GM12891 (cell line): ENCODE results near the gene BCL2.

Source experiments
- PAX5 ChIP-seq: IDR thresholded peaks from 2 replicates; pipeline ENCODE4 v1.6.1; 2011; ENCODE audit warnings: low read length, moderate library complexity, mild to moderate bottlenecking; ENCODE audit not compliant: insufficient read depth, severe bottlenecking
- POLR2A ChIP-seq: IDR thresholded peaks from 2 replicates; pipeline ENCODE4 v1.6.1; 2011; ENCODE audit warnings: low read depth, low read length, control low read depth
- POLR2AphosphoS5 ChIP-seq: IDR thresholded peaks from 2 replicates; pipeline ENCODE4 v1.6.1; 2011; ENCODE audit warnings: low read depth, low read length, control low read depth
- POU2F2 ChIP-seq: IDR thresholded peaks from 2 replicates; pipeline ENCODE4 v1.6.1; 2011; ENCODE audit warnings: low read depth, mild to moderate bottlenecking, control low read depth, low read length, moderate library complexity
- SPI1 ChIP-seq: IDR thresholded peaks from 2 replicates; pipeline ENCODE4 v1.6.1; 2011; ENCODE audit warnings: low read depth, low read length, control low read depth
- TAF1 ChIP-seq: IDR thresholded peaks from 2 replicates; pipeline ENCODE4 v1.6.1; 2011; ENCODE audit warnings: low read depth, low read length, control low read depth

DNA sequence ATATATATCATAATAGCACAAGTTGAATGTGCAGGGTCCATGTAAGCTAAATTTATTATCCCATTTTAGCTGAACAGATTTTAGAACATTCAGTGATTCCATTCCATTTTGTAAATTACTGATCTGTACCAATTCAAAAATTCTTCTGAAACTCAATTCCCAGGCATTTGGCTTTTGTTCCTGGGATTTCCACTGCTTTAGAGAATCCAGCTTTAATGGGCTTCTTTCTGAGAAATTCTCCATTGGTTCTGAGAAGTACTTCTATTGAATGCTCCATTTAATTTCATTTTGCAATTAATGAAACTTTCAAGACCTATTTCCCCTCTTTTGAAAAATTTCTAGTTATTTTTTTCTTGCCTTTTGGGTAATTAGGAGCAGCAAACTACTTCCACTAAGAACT lies 36.8 kb downstream of the BCL2 start:
- TF ChIP-seq TAF1 (no peak), POLR2A (no peak), POLR2AphosphoS5 (no peak), PAX5 (no peak), SPI1 (no peak), POU2F2 (no peak)
